Liver (tissue), 9 donors: ENCODE data around the gene TIGIT. TPM values are rescaled to one million over a fixed set of nuclear protein-coding genes. Genes with fewer than 3 reads are reported as not detected.

Experiments used
- DNase-seq: peaks from one replicate; pipeline ENCODE4 v3.0.0-alpha.2; 2017; ENCODE audit warnings: low spot score
- H3K27ac ChIP-seq, 2 donors: one replicate each; pipeline ENCODE4 v1.7.0; 2013; ENCODE audit warnings: inconsistent platforms in 2 of 2, low read length in 2 of 2, control low read depth in 1 of 2, low read depth in 1 of 2, mild to moderate bottlenecking in 1 of 2
- H3K27me3 ChIP-seq, 4 donors: one replicate each; pipeline versions ENCODE4 v1.6.1 to v1.7.0; 2013; ENCODE audit warnings: low read length in 3 of 4, inconsistent platforms in 1 of 4, mild to moderate bottlenecking in 1 of 4, moderate library complexity in 1 of 4; ENCODE audit not compliant: control insufficient read depth in 4 of 4, insufficient read depth in 4 of 4
- H3K36me3 ChIP-seq, 4 donors: one replicate each; pipeline versions ENCODE4 v1.6.1 to v1.7.0; 2013; ENCODE audit warnings: low read length in 3 of 4, mild to moderate bottlenecking in 3 of 4, low read depth in 1 of 4, moderate library complexity in 1 of 4; ENCODE audit not compliant: control insufficient read depth in 4 of 4, insufficient read depth in 3 of 4
- H3K4me1 ChIP-seq, 4 donors: one replicate each; pipeline versions ENCODE4 v1.6.1 to v1.7.0; 2013; ENCODE audit warnings: low read length in 3 of 4, mild to moderate bottlenecking in 3 of 4, moderate library complexity in 1 of 4; ENCODE audit not compliant: control insufficient read depth in 4 of 4, insufficient read depth in 4 of 4
- H3K4me3 ChIP-seq, 3 donors: one replicate each; pipeline versions ENCODE4 v1.6.1 to v1.7.0; 2013; ENCODE audit warnings: low read length in 3 of 3, control low read depth in 1 of 3, low read depth in 1 of 3, mild to moderate bottlenecking in 1 of 3
- H3K9ac ChIP-seq, 2 donors: one replicate each; pipeline ENCODE4 v1.7.0; 2013; ENCODE audit warnings: low read length in 2 of 2, mild to moderate bottlenecking in 2 of 2, moderate library complexity in 2 of 2, control low read depth in 1 of 2, low read depth in 1 of 2
- H3K9me3 ChIP-seq, 4 donors: one replicate each; pipeline versions ENCODE4 v1.6.1 to v1.7.0; 2013; ENCODE audit warnings: low read length in 3 of 4; ENCODE audit not compliant: control insufficient read depth in 4 of 4
- CTCF ChIP-seq: fragments of 150-350 bp; IDR thresholded peaks from 2 replicates; pipeline ENCODE4 v1.5.1; 2017; ENCODE audit warnings: improper control_type of control experiment, low read depth, low read length; ENCODE audit not compliant: missing input control
- EGR1 ChIP-seq, 2 donors: IDR thresholded peaks; 2 replicates each; pipeline ENCODE4 v1.6.1; 2016 to 2018; ENCODE audit warnings: antibody characterized with exemption in 2 of 2, low read depth in 2 of 2
- FOXA1 ChIP-seq: IDR thresholded peaks from 2 replicates; pipeline ENCODE4 v1.6.1; 2016; ENCODE audit warnings: antibody characterized with exemption
- FOXA2 ChIP-seq: IDR thresholded peaks from 2 replicates; pipeline ENCODE4 v1.6.1; 2016; ENCODE audit warnings: antibody characterized with exemption
- GABPA ChIP-seq, 2 donors: IDR thresholded peaks in 1 of 2; conservative IDR thresholded peaks in 1 of 2; 2 replicates each; pipeline ENCODE4 v1.6.1; 2016; ENCODE audit warnings: antibody characterized with exemption in 2 of 2, mild to moderate bottlenecking in 1 of 2, moderate library complexity in 1 of 2
- HNF4A ChIP-seq, 2 donors: conservative IDR thresholded peaks; 2 replicates each; pipeline ENCODE4 v1.6.1; 2016; ENCODE audit warnings: antibody characterized with exemption in 2 of 2, mild to moderate bottlenecking in 2 of 2
- HNF4G ChIP-seq: IDR thresholded peaks from 2 replicates; pipeline ENCODE4 v1.6.1; 2016; ENCODE audit warnings: antibody characterized with exemption
- JUND ChIP-seq, 2 donors: IDR thresholded peaks; 2 replicates each; pipeline ENCODE4 v1.6.1; 2016; ENCODE audit warnings: antibody characterized with exemption in 2 of 2
- MAX ChIP-seq: IDR thresholded peaks from 2 replicates; pipeline ENCODE4 v1.6.1; 2016; ENCODE audit warnings: antibody characterized with exemption
- NR2F2 ChIP-seq: IDR thresholded peaks from 2 replicates; pipeline ENCODE4 v1.6.1; 2016; ENCODE audit warnings: antibody characterized with exemption
- RAD21 ChIP-seq, 2 donors: IDR thresholded peaks; 2 replicates each; pipeline ENCODE4 v1.6.1; 2016; ENCODE audit warnings: antibody characterized with exemption in 2 of 2, mild to moderate bottlenecking in 2 of 2
- RXRA ChIP-seq, 2 donors: IDR thresholded peaks; 2 replicates each; pipeline ENCODE4 v1.6.1; 2017 to 2018; ENCODE audit warnings: antibody characterized with exemption in 2 of 2, mild to moderate bottlenecking in 1 of 2
- SP1 ChIP-seq: IDR thresholded peaks from 2 replicates; pipeline ENCODE4 v1.6.1; 2018; ENCODE audit warnings: antibody characterized with exemption, mild to moderate bottlenecking
- TAF1 ChIP-seq: conservative IDR thresholded peaks from 2 replicates; pipeline ENCODE4 v1.6.1; 2016; ENCODE audit warnings: antibody characterized with exemption, mild to moderate bottlenecking
- YY1 ChIP-seq: IDR thresholded peaks from 2 replicates; pipeline ENCODE4 v1.6.1; 2016; ENCODE audit warnings: antibody characterized with exemption, mild to moderate bottlenecking
- ZBTB33 ChIP-seq: IDR thresholded peaks from 2 replicates; pipeline ENCODE4 v1.6.1; 2016; ENCODE audit warnings: antibody characterized with exemption
- WGBS: extraction: QIAGEN DNeasy Blood & Tissue Kit; methylation state at CpG from one replicate; pipeline ENCODE4 v1.1.7; 2013; 5-methylcytosine and 5-hydroxymethylcytosine counted together
- polyA plus RNA-seq, 2 donors: library from polyadenylated mRNA; stranded (reverse) in 1 of 2; unstranded in 1 of 2; fragments of 200-250 nt in 1 of 2; fragments of >200 nt in 1 of 2; fragmentation: Nextera tagmentation in 1 of 2; extraction: Ambion mirVana in 1 of 2; gene quantifications; one replicate each; pipeline versions ENCODE4 v1.2.1 to v1.2.3, GENCODE V29; 2013 to 2015
- total RNA-seq, 2 donors: library from RNA; depleted of rRNA; stranded (reverse); fragments of >200 nt; gene quantifications; one replicate each; pipeline ENCODE4 v1.2.3, GENCODE V29; 2014
- TF ChIP-seq, protein P1 (sequence below): IDR thresholded peaks from 2 replicates; pipeline ENCODE4 v1.6.1; 2016; ENCODE audit warnings: antibody characterized with exemption, mild to moderate bottlenecking
- TF ChIP-seq, protein P2 (sequence below): IDR thresholded peaks from 2 replicates; pipeline ENCODE4 v1.6.1; 2016; ENCODE audit warnings: antibody characterized with exemption
- donor health status: healthy.
- donor health status: healthy.
- donor health status: healthy.
- donor health status: healthy.
- donor health status: healthy.

TIGIT gene
- total and polyA plus RNA-seq, 4 donors = 0.06 to 0.92 (median 0.38) TPM

GRCh38 chr3:114260152-114260551 is 33.7 kb upstream of the TIGIT start:
- no peak for DNase-seq
- Histone ChIP-seq H3K4me3 (no peak overlapping the region), H3K27ac (no peak overlapping the region), H3K4me1 (no peaks in the 10 kb centered on the region), H3K36me3 (no peaks in the 10 kb centered on the region), H3K27me3 (no peaks in the 10 kb centered on the region), H3K9me3 (no peaks in the 10 kb centered on the region), H3K9ac (no peak overlapping the region)
- TF ChIP-seq NR2F2 (no peak), EGR1 (IDR thresholded peaks at IDR 0.05; ENCODE audit: low read depth in 2 of 2) (no peak), MAX (no peak), HNF4A (conservative IDR thresholded peaks at IDR 0.05) (no peak), FOXA2 (no peak), ZBTB33 (no peak), JUND (IDR thresholded peaks at IDR 0.05) (no peak), YY1 (no peak), CTCF (no peak)

DNA sequence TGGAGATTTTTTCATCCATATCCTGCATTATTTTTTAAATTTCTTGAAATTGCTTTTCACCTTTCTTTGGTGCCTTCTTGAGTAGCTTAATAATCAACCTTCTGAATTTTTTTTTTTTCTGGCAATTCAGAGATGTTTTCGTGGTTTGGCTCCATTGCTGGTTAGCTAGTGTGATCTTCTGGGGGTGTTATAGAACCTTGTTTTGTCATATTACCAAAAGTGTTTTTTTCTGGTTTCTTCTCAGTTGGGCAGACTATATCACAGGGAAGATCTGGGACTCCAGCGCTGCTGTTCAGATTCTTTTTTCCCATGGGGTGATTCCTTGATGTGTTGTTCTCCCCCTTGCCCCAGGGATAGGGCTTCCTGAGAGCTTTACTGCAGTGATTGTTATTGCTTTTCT is 23.8 kb upstream of the TIGIT start:
- Histone ChIP-seq H3K4me3 (no peak overlapping the region), H3K36me3 (no peaks in the 10 kb centered on the region), H3K9ac (no peak overlapping the region), H3K27ac (no peak overlapping the region), H3K9me3 (peaks cover 0 to 4% (median under 1%) of the 10 kb centered on the region in 4 donors), H3K4me1 (no peaks in the 10 kb centered on the region), H3K27me3 (no peaks in the 10 kb centered on the region)
- no peak for DNase-seq
- TF ChIP-seq JUND (IDR thresholded peaks at IDR 0.05) = no peak
- no peak for TF ChIP-seq CTCF
- no peak for TF ChIP-seq SP1
- TF ChIP-seq MAX = no peak
- no peak for TF ChIP-seq EGR1 (IDR thresholded peaks at IDR 0.05; ENCODE audit: low read depth in 2 of 2)
- TF ChIP-seq NR2F2 = no peak
- no peak for TF ChIP-seq FOXA1
- no peak for TF ChIP-seq GABPA (IDR thresholded peaks at IDR 0.05 in 1 of 2, conservative IDR thresholded peaks at IDR 0.05 in 1 of 2)
- TF ChIP-seq ZBTB33 = no peak
- no peak for TF ChIP-seq TAF1
- TF ChIP-seq, protein P1, sequence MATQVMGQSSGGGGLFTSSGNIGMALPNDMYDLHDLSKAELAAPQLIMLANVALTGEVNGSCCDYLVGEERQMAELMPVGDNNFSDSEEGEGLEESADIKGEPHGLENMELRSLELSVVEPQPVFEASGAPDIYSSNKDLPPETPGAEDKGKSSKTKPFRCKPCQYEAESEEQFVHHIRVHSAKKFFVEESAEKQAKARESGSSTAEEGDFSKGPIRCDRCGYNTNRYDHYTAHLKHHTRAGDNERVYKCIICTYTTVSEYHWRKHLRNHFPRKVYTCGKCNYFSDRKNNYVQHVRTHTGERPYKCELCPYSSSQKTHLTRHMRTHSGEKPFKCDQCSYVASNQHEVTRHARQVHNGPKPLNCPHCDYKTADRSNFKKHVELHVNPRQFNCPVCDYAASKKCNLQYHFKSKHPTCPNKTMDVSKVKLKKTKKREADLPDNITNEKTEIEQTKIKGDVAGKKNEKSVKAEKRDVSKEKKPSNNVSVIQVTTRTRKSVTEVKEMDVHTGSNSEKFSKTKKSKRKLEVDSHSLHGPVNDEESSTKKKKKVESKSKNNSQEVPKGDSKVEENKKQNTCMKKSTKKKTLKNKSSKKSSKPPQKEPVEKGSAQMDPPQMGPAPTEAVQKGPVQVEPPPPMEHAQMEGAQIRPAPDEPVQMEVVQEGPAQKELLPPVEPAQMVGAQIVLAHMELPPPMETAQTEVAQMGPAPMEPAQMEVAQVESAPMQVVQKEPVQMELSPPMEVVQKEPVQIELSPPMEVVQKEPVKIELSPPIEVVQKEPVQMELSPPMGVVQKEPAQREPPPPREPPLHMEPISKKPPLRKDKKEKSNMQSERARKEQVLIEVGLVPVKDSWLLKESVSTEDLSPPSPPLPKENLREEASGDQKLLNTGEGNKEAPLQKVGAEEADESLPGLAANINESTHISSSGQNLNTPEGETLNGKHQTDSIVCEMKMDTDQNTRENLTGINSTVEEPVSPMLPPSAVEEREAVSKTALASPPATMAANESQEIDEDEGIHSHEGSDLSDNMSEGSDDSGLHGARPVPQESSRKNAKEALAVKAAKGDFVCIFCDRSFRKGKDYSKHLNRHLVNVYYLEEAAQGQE = no peak
- TF ChIP-seq HNF4A (conservative IDR thresholded peaks at IDR 0.05) = no peak
- no peak for TF ChIP-seq HNF4G
- no peak for TF ChIP-seq RAD21 (IDR thresholded peaks at IDR 0.05)
- no peak for TF ChIP-seq FOXA2
- TF ChIP-seq, protein P2, sequence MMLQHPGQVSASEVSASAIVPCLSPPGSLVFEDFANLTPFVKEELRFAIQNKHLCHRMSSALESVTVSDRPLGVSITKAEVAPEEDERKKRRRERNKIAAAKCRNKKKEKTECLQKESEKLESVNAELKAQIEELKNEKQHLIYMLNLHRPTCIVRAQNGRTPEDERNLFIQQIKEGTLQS = no peak
- TF ChIP-seq RXRA (IDR thresholded peaks at IDR 0.05) = no peak
- 83% methylated on average over 2 of the region's 2 CpGs for WGBS
